ENCODE results near the gene TBX19.
"Not testable (repeated sequence)": the region's sequence is repeated elsewhere in the genome, so short reads cannot be mapped to it uniquely, and the experiment has no call there.

TBX19 gene

DNA sequence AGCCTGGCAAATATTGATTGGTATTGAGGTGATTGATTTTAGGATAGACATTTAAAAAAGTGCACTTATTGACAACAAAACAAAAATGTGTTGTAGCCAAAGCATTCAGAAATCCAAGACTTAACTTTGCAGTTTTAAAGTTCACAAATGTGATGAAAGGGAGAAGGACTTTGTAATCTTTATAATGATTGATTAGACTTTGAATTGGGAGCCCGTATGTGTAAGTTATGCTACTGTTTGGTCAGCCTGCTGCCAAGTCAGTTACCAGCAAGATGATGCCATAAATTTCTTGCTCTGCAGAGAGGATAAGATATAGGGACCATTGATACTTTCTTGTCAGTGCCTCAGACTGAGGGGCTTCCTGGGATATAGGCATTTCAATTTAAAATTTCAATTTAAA is 39.5 kb downstream of the TBX19 start:
- DNase-seq (ENCODE audit: low spot score), result no peak

- no peak for DNase-seq (ENCODE audit: low spot score)
Measured at GRCh38 chr1:168320800-168321450, 40.2 kb downstream of the TBX19 start.

DNA sequence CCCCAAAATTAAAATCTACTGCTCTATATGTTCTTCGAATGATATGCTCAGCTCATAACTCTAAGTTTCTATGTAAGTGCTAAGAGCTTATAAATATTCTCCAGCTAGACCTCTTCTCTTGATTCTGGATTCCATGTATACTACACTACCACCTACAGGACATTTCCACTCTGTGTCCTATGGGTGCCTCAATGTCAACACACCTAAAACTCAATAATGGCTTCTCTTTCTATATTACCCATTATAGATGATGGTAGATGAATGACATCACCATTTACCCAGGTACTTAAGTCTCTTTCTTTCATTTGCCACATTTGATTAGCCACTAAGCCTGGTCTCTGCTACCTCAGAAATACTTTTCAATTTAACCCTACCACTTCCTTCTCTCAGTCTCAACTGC is 41.3 kb downstream of the TBX19 start:
- DNase-seq (ENCODE audit: low spot score), result no peak

DNA sequence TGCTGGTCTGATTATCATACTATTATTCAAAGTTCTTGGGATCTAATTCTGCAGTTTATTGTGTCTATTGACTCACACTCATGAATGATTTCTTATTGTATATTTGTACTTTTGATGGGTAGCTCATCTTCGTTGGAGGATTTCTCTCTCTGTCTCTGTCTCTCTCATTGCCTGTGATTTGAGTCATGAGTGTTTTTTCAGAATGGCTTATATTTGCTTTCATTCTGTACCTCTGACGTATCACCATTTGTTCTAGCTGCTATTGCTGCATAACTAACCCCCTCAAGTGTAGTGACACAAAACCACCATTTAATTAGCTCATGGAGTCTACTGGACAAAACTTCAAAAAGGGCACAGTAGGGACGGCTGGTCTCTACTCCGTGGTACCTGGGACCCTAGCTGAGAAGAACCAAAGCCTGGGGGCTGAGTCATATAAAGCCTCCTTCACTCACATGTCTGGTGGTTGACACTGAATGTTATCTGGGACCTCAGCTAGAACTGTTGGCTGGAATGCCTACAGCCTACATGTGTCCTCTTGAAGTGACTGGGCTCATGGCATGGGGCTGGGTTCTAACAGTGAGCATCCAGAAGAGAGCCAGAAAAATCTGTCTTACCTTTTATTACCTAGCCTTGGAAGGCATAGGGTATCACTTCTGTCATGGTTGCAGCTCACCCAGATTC is 44.2 kb downstream of the TBX19 start:
- DNase-seq (ENCODE audit: low spot score), result no peak

DNA sequence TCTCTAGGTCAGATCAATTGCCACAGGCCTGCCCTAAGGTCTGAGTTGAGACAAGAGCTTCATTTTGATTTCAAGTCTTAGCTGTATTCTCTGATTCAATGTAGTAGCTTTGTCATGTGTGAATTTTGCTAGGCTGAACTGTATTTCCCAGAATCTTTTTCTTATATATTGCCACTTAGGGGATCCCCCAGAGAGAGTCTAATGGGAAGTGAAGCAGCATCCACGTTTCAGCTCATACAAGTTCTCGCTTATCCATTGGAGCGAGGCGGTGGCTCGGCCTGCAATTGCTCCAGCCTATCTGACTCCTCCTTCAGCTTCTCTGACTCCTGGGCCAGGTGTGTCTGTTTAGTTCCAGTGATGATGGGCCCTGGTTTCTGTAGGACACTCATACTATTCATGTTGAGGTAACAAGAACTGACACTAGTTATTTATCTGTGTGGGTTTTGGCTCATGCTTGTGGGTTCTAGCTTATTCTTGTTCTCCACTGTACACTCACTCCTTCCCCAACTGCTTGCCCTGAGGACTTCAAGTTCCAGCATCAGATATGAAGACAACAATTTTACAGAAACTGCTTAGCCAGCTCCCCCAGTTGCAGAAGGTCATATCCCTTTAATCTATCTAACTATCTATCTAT is 48.2 kb downstream of the TBX19 start:
- DNase-seq (ENCODE audit: low spot score), result no peak

- DNase-seq (ENCODE audit: low spot score), result no peak
Measured at GRCh38 chr1:168330285-168330684, 49.6 kb downstream of the TBX19 start.

- no peak for DNase-seq (ENCODE audit: low spot score)
Measured at GRCh38 chr1:168331569-168331968, 50.9 kb downstream of the TBX19 start.

- no peak for DNase-seq (ENCODE audit: low spot score)
Measured at GRCh38 chr1:168333562-168334276, 53.0 kb downstream of the TBX19 start.

DNA sequence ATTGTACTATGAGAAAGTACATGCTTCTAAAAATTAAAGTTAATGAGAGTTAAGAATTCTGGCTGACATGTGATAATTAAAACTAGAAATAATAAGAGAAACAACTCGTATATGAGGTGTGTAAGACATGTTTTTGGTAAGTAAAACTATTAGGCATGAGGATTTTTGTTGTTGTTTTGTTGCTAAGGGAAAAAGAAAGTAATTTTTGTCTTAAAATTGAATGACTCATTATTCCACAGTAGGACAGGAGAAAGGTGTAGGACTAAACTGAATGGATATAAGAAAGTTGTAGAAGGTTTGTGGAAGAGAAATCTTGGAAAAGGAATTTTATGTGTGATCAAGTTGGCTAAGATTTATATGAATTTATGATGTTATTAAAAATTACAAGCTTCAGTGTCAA is 54.8 kb downstream of the TBX19 start:
- DNase-seq (ENCODE audit: low spot score), result no peak

DNA sequence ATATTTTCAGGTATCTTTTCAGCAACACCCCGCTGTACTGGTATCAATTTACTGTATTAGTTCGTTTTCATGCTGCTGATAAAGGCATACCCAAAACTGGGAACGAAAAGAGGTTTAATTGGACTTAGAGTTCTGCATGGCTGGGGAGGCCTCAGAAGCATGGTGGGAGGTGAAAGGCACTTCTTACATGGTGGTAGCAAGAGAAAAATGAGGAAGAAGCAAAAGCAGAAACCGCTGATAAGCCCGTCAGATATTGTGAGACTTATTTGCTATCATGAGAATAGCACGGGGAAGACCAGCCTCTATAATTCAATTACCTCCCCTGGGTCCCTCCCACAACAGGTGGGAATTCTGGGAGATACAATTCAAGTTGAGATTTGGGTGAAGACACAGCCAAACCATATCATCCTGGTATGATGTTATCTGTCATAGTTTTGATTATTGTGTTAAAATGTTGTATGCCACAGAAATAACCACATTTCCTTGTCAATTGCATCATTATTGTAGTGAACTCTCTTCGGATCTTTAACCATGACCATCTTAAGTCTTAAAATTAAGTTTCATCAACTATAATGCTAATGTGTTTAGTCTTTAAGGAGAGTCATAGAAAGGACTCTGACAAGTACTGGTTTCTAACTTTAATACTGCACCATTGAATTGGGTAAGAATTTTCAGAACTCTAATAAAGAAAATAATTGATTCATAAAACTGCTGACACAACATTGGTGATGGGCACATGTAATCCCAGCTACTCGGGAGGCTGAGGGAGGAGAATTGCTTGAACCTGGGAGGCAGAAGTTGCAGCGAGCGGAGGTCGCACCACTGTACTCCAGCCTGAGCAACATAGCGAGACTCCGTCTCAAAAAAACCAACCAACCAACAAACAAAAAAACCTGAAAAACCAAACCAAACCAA is 58.2 kb downstream of the TBX19 start:
- DNase-seq (ENCODE audit: low spot score), result no peak

- no peak for DNase-seq (ENCODE audit: low spot score)
Measured at GRCh38 chr1:168340781-168341482, 60.3 kb downstream of the TBX19 start.

DNA sequence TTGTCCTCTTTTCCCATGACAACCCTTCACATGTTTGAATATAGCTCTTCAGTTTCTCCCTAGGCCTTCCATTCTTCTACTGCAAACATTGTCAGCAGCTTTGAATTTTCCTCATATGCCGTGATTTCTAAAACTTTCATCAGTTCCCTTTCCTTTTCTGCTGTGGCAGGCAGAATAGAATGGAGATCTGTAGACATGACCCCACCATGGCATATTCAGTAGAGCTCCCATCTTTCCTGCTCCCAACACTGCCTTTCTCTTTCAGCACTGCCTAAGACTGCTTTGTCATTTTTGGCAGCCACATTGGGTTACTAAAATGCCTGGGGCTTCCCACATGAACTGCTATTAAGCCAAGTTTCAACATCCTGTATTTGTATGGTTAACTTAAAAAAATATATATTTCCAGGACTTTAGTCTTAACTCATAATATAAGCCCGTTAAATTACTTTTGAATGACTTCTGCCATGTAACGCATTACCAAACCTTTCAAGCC is 60.9 kb downstream of the TBX19 start:
- DNase-seq (ENCODE audit: low spot score), result no peak

- DNase-seq (ENCODE audit: low spot score), result peak; percentile 71
Measured at GRCh38 chr1:168342572-168343280, 62.0 kb downstream of the TBX19 start.

DNA sequence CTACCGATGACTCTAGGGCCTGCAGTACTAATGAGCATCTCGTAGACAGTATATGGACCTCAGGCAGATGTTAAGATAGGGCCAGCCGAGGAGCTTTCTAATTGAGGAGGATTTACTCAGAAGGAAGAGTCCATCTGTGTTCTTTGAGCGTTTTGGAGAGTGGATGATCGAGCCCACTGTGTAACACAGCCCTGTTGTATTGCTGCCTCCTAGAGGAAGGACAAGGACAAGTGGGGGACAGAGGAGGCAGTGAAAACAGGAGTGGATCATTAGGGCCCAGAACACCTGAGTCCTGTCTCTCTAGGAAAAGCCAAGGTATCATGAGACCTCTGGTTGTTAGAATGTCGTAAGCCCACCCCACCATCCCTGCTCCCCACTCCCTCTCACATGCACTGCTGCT is 62.9 kb downstream of the TBX19 start:
- DNase-seq (ENCODE audit: low spot score), result no peak

DNA sequence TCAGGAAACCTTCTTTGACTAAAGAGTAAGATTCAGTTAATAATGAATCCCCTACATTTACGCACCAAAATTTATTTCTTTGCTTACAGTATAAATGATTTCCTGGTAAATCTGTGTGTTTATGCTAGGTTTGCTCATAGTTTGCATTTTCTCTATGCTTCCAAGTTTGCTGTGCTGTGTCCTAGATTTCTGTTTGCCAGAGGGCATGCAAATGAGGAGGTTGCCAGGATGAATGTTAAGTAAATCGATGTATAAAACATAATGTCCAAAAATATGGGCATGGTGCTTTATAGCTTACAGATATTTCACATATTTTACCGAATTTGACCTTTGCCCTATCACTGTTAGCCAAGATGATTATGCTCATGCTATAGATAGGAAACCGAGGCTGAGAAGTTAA is 63.8 kb downstream of the TBX19 start:
- DNase-seq (ENCODE audit: low spot score), result no peak

- no peak for DNase-seq (ENCODE audit: low spot score)
Measured at GRCh38 chr1:168345939-168346338, 65.3 kb downstream of the TBX19 start.

GRCh38 chr1:168347630-168348029 is 67.0 kb downstream of the TBX19 start:
- DNase-seq (ENCODE audit: low spot score), result no peak

DNA sequence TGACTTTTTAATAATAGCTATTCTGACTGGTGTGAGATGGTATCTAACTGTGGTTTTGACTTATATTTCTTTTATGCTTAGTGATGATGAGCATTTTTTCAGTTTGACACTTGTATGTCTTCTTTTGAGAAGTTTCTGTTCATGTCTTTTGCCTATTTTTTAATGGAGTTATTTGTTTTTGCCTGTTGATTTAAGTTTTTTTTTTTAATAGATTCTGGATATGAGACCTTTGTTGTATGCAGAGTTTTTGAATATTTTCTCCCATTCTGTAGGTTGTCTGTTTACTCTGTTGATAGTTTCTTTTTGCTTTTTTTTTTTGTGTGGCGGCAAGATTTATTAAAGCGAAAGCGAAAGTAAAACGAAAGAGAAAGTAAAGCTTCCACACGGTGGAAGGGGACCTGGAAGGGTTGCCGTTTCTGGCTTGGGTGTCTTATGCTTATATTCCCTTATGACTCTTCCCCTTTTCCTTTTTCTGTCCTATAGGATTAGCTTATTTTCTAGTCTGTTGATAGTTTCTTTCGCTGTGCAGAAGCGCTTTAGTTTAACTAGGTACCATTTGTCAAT is 67.6 kb downstream of the TBX19 start:
- DNase-seq (ENCODE audit: low spot score), result peak; percentile 36

- not testable (repeated sequence) for DNase-seq (ENCODE audit: low spot score)
Measured at GRCh38 chr1:168354335-168355269, 73.9 kb downstream of the TBX19 start.
